BE2C (cell line): ENCODE results near the gene DDAH1.
A peak's percentile ranks its signal among the peaks of the same experiment; 100 is the strongest.
"Not testable (repeated sequence)": the region's sequence is repeated elsewhere in the genome, so short reads cannot be mapped to it uniquely, and the experiment has no call there.

ENCODE experiments used
- DNase-seq: peaks from one replicate; pipeline ENCODE4 v3.0.0-alpha.2; 2020
- H3K27me3 ChIP-seq: fragments of 250-450 bp; sonication (Bioruptor Pico); 2 replicates; pipeline ENCODE4 v1.5.1; 2020; ENCODE audit warnings: mild to moderate bottlenecking
- H3K36me3 ChIP-seq: fragments of 250-450 bp; sonication (Bioruptor Pico); 2 replicates; pipeline ENCODE4 v1.5.1; 2020; ENCODE audit warnings: mild to moderate bottlenecking
- H3K4me1 ChIP-seq: fragments of 250-450 bp; sonication (Bioruptor Pico); 2 replicates; pipeline ENCODE4 v1.5.1; 2020
- H3K4me3 ChIP-seq: 2 replicates; pipeline ENCODE4 v1.5.1; 2011; ENCODE audit warnings: low read depth, low read length
- H3K9me3 ChIP-seq: fragments of 250-450 bp; sonication (Bioruptor Pico); 2 replicates; pipeline ENCODE4 v1.5.1; 2020
- CTCF ChIP-seq: IDR thresholded peaks from 2 replicates; pipeline ENCODE4 v1.5.1; 2012; ENCODE audit warnings: mild to moderate bottlenecking, low read depth, low read length

DDAH1 gene

GRCh38 chr1:85352055-85352454, 112.9 kb downstream of the DDAH1 start:
- Histone ChIP-seq H3K4me1 (no peaks in the 10 kb centered on the region), H3K36me3 (no peaks in the 10 kb centered on the region), H3K4me3 (no peak overlapping the region), H3K9me3 (no peaks in the 10 kb centered on the region), H3K27me3 (no peaks in the 10 kb centered on the region)
- TF ChIP-seq CTCF, result no peak
- DNase-seq, result no peak

GRCh38 chr1:85351202-85351828, 113.6 kb downstream of the DDAH1 start:
- H3K36me3 ChIP-seq, result no peaks in the 10 kb centered on the region
- no peaks in the 10 kb centered on the region for H3K9me3 ChIP-seq
- H3K27me3 ChIP-seq, result no peaks in the 10 kb centered on the region
- no peak overlapping the region for H3K4me3 ChIP-seq
- no peak for DNase-seq
- no peaks in the 10 kb centered on the region for H3K4me1 ChIP-seq
- TF ChIP-seq CTCF, result no peak

- no peak overlapping the region for H3K4me3 ChIP-seq
- H3K4me1 ChIP-seq, result no peaks in the 10 kb centered on the region
- no peaks in the 10 kb centered on the region for H3K9me3 ChIP-seq
- no peaks in the 10 kb centered on the region for H3K36me3 ChIP-seq
- no peak for TF ChIP-seq CTCF
- H3K27me3 ChIP-seq, result no peaks in the 10 kb centered on the region
- no peak for DNase-seq
Observed at GRCh38 chr1:85349224-85349623, 115.7 kb downstream of the DDAH1 start.

GRCh38 chr1:85347908-85348307, 117.1 kb downstream of the DDAH1 start:
- no peaks in the 10 kb centered on the region for H3K27me3 ChIP-seq
- no peaks in the 10 kb centered on the region for H3K4me1 ChIP-seq
- no peak overlapping the region for H3K4me3 ChIP-seq
- no peak for TF ChIP-seq CTCF
- no peak for DNase-seq
- H3K36me3 ChIP-seq, result no peaks in the 10 kb centered on the region
- no peaks in the 10 kb centered on the region for H3K9me3 ChIP-seq

- H3K4me1 ChIP-seq, H3K27me3 ChIP-seq, H3K4me3 ChIP-seq, H3K36me3 ChIP-seq, H3K9me3 ChIP-seq, DNase-seq: not testable (repeated sequence)
Observed at GRCh38 chr1:85347275-85347674, 117.7 kb downstream of the DDAH1 start.

- peak; percentile 20 for DNase-seq
- Histone ChIP-seq H3K9me3 (no peaks in the 10 kb centered on the region), H3K36me3 (no peaks in the 10 kb centered on the region), H3K4me1 (no peaks in the 10 kb centered on the region), H3K4me3 (no peak overlapping the region), H3K27me3 (no peaks in the 10 kb centered on the region)
- TF ChIP-seq CTCF, result peak; percentile 60
Observed at GRCh38 chr1:85344256-85344694, 120.7 kb downstream of the DDAH1 start.
